ENCODE data around the gene DNAJC28. TPM values are rescaled to one million over a fixed set of nuclear protein-coding genes. Genes with fewer than 3 reads are reported as not detected.

The DNAJC28 gene
- total RNA-seq, 1 experiment from 2014 or later: 3.4 TPM

- no peaks in the 10 kb centered on the region for H3K79me1 ChIP-seq (ENCODE audit: insufficient read depth, low read depth, low read length, poor library complexity, severe bottlenecking)
- H2BK15ac ChIP-seq (ENCODE audit: low read depth, low read length): no peak overlapping the region
- no peaks in the 10 kb centered on the region for H3K9me3 ChIP-seq (ENCODE audit: control insufficient read depth, low read depth, low read length)
- no peaks in the 10 kb centered on the region for H3K9me3 Mint-ChIP-seq
- H2BK5ac ChIP-seq (ENCODE audit: insufficient read length, low read length): no peak overlapping the region
- H3K36me3 Mint-ChIP-seq (ENCODE audit: insufficient read depth in 1 of 3, low read depth in 3 of 3): peaks cover 33 to 76% (median 61%) of the 10 kb centered on the region in 3 experiments; a peak in 6 of 7 replicates
- no peak overlapping the region for H4K91ac ChIP-seq (ENCODE audit: insufficient read length, low read depth, low read length)
- H3K27me3 ChIP-seq (ENCODE audit: insufficient read depth, low read length): no peaks in the 10 kb centered on the region
- H3K4me2 ChIP-seq (ENCODE audit: insufficient read depth, insufficient read length, low read length): no peak overlapping the region
- H4K8ac ChIP-seq (replicated peaks; ENCODE audit: insufficient read length, low read depth, low read length): no peak overlapping the region
- H3T11ph ChIP-seq (ENCODE audit: low read length): no peak overlapping the region
- H3K4me1 Mint-ChIP-seq: no peaks in the 10 kb centered on the region
- no peak for TF ChIP-seq CTCF (conservative IDR thresholded peaks at IDR 0.05)
- H3K4me1 ChIP-seq (ENCODE audit: insufficient read depth, low read length): no peaks in the 10 kb centered on the region
- no peak overlapping the region for H2BK120ac ChIP-seq (ENCODE audit: low read depth, low read length, poor library complexity, severe bottlenecking)
- no peak overlapping the region for H3K18ac ChIP-seq (ENCODE audit: insufficient read length, low read depth, low read length)
- no peaks in the 10 kb centered on the region for H3K79me2 ChIP-seq (ENCODE audit: insufficient read depth, low read length)
- no peak overlapping the region for H3K27ac ChIP-seq (ENCODE audit: insufficient read length, low read depth, low read length)
- H4K5ac ChIP-seq (ENCODE audit: insufficient read length, low read depth, low read length): no peak overlapping the region
- H2BK20ac ChIP-seq (ENCODE audit: low read depth, low read length, poor library complexity, severe bottlenecking): no peak overlapping the region
- no CpG with 5 or more reads among the region's 1 CpG for WGBS (ENCODE audit: extremely low coverage, insufficient read length, low lambda C conversion rate)
- no peak overlapping the region for H2AFZ ChIP-seq (ENCODE audit: low read length)
- no peaks in the 10 kb centered on the region for H4K20me1 ChIP-seq (ENCODE audit: control insufficient read depth, insufficient read depth, insufficient read length)
- H3K14ac ChIP-seq (ENCODE audit: insufficient read depth, low read length): no peak overlapping the region
- 0 out of 7 replicates have a peak overlapping the region, but pooled peaks of 1 of the 3 experiments have one; percentile 40 for H3K27ac Mint-ChIP-seq
- H3K9ac ChIP-seq (ENCODE audit: extremely low read depth, insufficient read length, low read length): no peak overlapping the region
- no peaks in the 10 kb centered on the region for H3K27me3 Mint-ChIP-seq (ENCODE audit: low read depth)
- no peak overlapping the region for H3K23ac ChIP-seq (ENCODE audit: insufficient read length, low read depth, low read length)
- no peak overlapping the region for H2AK5ac ChIP-seq (ENCODE audit: insufficient read length, low read length)
- no peak overlapping the region for H3K56ac ChIP-seq (ENCODE audit: insufficient read length, low read depth, low read length)
- no peak for DNase-seq
- no peak overlapping the region for H3K4ac ChIP-seq (ENCODE audit: low read depth, low read length)
- no peak overlapping the region for H3K4me3 Mint-ChIP-seq
- H2BK12ac ChIP-seq (ENCODE audit: insufficient read length, low read depth, low read length): no peak overlapping the region
- H3K23me2 ChIP-seq (ENCODE audit: insufficient read length, low read depth, low read length, poor library complexity, severe bottlenecking): no peaks in the 10 kb centered on the region
These were observed 31.4 kb upstream of the DNAJC28 start for GRCh38 chr21:33522953-33523349.
